ENCODE data around the gene GGACT.
"Not testable (repeated sequence)": the region's sequence is repeated elsewhere in the genome, so short reads cannot be mapped to it uniquely, and the experiment has no call there.

The GGACT gene

DNA sequence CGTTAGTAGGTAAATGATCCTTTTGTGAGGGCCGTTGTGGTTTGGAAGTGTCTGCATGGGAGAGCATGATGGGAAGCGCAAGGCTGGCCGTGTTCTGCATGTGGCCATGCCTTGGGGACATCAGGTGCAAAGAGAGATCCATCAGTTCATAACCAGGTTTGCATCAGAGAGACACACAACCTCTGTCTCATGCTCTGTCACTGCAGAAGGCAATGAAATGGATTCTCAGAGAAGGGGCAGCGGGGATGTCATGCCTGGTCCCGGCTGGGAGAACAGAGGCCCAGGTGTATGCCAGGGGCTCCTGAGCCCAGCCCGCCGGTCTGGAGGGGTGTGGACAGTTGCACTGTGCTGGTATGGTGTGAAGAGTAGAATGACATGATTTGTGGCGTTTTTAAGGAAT, 60.2 kb downstream of the GGACT start:
- H3K36me3 ChIP-seq, result no peaks in the 10 kb centered on the region
- DNase-seq, result no peak

DNA sequence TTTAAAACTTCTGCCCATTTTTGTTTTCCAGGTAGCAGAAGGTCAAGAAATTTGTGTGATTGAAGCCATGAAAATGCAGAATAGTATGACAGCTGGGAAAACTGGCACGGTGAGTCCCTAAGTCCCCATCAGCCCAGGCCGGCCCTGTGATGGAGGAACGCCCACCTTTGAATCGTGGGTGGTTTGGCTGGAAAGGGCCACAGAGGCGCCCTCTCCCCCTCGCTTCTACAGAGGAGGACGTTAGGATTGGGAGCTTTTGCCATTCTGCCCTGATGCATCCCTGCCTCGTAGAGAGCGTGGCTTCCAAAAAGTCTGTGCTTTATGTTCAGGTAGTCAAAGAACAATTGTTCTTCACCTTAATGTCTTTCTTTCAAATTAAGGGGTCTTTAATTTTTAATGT, 60.9 kb downstream of the GGACT start:
- Histone ChIP-seq H3K9me3 (no peaks in the 10 kb centered on the region), H3K36me3 (no peaks in the 10 kb centered on the region), H3K4me1 (no peaks in the 10 kb centered on the region), H3K27me3 (no peaks in the 10 kb centered on the region), H3K4me3 (ENCODE audit: low read depth, low read length) (no peak overlapping the region)
- DNase-seq, result no peak
- TF ChIP-seq, protein P1, sequence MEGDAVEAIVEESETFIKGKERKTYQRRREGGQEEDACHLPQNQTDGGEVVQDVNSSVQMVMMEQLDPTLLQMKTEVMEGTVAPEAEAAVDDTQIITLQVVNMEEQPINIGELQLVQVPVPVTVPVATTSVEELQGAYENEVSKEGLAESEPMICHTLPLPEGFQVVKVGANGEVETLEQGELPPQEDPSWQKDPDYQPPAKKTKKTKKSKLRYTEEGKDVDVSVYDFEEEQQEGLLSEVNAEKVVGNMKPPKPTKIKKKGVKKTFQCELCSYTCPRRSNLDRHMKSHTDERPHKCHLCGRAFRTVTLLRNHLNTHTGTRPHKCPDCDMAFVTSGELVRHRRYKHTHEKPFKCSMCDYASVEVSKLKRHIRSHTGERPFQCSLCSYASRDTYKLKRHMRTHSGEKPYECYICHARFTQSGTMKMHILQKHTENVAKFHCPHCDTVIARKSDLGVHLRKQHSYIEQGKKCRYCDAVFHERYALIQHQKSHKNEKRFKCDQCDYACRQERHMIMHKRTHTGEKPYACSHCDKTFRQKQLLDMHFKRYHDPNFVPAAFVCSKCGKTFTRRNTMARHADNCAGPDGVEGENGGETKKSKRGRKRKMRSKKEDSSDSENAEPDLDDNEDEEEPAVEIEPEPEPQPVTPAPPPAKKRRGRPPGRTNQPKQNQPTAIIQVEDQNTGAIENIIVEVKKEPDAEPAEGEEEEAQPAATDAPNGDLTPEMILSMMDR (IDR thresholded peaks at IDR 0.05; ENCODE audit: low read depth, low read length), result no peak

More for the DNA sequence above, 60.2 kb downstream of the GGACT start:
- Histone ChIP-seq H3K4me1 (no peaks in the 10 kb centered on the region), H3K27me3 (no peaks in the 10 kb centered on the region), H3K4me3 (ENCODE audit: low read depth, low read length) (no peak overlapping the region), H3K9me3 (no peaks in the 10 kb centered on the region)
- TF ChIP-seq, protein P1 (IDR thresholded peaks at IDR 0.05; ENCODE audit: low read depth, low read length), result no peak

DNA sequence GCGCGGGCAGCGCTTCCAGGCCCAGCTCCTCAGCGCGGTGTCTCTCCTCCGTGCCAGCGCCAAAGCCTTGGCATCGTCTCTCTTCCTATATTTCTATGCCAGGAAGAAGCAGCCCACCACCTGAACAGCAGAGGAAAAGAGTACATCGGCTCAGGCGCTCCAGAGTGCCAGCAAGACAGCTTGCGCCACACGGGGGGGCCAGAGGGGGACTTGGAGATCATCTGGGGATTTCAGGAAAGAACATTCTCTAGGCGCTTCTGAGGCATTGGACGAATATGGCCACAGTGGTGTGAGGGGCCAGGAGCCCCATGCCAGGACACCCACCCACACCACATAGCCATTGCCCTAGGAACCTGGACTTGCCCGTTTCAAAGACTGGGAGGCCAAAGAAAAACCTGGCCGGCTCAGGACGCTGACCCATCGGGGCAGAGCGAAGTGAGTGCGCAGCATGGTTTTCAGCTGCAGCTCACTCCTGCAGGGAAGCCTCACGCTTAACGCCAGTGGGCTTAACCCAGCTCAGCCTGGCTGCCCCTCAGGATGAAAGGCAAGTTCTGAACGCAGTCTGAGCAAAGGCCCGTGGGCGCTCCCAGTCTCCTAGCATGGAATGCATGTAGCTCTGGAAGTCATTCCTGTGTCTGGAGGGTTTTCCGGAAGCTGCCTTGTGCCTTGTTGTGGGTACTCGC, 62.1 kb downstream of the GGACT start:
- no peaks in the 10 kb centered on the region for H3K9me3 ChIP-seq

DNA sequence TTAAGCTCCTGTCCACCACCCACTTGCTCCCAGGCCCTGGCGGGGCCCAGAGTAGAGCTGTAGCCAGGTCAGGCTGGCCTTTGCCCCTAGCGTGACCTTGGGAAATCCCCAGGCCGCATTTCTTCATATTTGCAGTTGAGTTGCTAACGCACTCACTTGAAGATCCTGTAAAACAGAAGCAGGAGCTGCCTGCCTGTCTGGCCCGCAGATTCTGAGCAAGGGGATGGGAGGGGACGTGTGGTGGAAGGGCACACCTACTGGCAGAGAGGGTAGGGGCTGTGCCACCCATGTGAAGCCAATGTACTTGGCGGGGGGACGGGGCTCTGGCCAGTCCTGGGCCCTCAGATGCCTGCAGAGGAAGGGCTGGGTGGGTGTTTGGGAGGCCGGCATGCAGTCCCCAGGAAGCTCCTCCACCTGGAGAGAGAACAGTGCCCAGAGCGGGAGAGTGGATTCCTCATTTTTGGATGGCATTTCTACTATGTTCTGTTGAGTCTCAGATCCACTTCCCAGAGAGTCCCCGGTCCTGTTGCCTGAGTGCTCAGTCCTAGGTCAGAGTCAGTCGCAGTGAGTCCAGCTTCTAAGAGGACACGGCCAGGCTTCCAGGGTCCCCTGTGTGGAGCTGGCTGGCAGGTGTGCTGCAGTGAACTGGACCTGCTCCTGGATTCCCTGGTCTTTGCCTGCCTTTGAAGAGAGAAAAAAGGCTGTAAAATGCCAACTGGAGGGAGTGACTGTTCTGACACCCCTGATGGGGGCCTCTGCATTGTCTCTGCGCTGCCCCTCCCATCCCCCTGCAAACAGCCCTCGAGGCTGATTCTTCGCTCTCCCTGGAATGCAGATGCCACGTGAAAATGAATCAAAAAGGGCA, 62.9 kb downstream of the GGACT start:
- H3K36me3 ChIP-seq, result no peaks in the 10 kb centered on the region
- no peaks in the 10 kb centered on the region for H3K27me3 ChIP-seq
- TF ChIP-seq, protein P1 (IDR thresholded peaks at IDR 0.05; ENCODE audit: low read depth, low read length), result no peak
- no peaks in the 10 kb centered on the region for H3K9me3 ChIP-seq
- no peak overlapping the region for H3K4me3 ChIP-seq (ENCODE audit: low read depth, low read length)
- no peak for DNase-seq
- H3K4me1 ChIP-seq, result no peaks in the 10 kb centered on the region

More for the DNA sequence above, 62.1 kb downstream of the GGACT start:
- Histone ChIP-seq H3K4me1 (no peaks in the 10 kb centered on the region), H3K4me3 (ENCODE audit: low read depth, low read length) (no peak overlapping the region), H3K27me3 (no peaks in the 10 kb centered on the region), H3K36me3 (no peaks in the 10 kb centered on the region)
- no peak for DNase-seq
- TF ChIP-seq, protein P1 (IDR thresholded peaks at IDR 0.05; ENCODE audit: low read depth, low read length), result no peak

DNA sequence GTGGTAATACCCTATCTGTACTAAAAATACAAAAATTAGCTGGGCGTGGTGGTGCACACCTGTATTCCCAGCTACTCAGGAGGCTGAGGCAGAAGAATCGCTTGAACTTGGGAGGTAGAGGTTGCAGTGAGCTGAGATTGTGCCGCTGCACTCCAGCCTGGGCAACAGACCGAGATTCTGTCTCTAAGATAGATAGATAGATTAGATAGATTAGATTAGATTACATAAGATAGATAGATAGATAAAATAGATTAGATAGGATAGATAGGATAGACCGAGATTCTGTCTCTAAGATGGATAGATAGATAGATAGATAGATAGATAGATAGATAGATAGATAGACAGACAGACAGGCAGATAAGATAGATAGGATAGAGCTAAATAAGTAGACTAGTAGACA, 63.9 kb downstream of the GGACT start:
- not testable (repeated sequence) for H3K9me3 ChIP-seq; DNase-seq; H3K27me3 ChIP-seq; H3K4me3 ChIP-seq (ENCODE audit: low read depth, low read length); H3K36me3 ChIP-seq; H3K4me1 ChIP-seq

DNA sequence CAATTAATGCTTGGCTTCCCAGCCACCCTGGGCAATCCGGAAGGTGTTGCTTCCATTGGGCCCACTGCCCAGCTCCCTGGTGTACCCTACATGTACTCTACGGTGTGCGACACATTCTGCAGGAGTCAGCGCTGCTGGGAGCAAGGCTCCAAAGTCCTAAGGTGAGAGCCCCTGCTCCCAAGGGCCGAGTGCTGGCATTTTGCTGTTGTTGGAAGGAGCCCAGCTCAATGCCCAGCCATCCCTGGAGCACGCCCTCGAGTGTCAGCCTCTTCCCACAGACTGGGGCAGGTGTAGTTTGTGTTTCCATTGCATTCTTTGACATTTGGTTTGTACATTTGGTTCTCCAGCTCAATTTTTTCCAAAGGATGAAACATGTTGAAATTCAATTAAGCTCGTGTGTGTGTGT, 64.6 kb downstream of the GGACT start:
- Histone ChIP-seq H3K27me3 (no peaks in the 10 kb centered on the region), H3K4me3 (ENCODE audit: low read depth, low read length) (no peak overlapping the region), H3K36me3 (no peaks in the 10 kb centered on the region), H3K4me1 (no peaks in the 10 kb centered on the region), H3K9me3 (no peaks in the 10 kb centered on the region)
- no peak for DNase-seq
- TF ChIP-seq, protein P1 (IDR thresholded peaks at IDR 0.05; ENCODE audit: low read depth, low read length), result no peak
